Natural killer cell (primary cell): ENCODE measurements around the gene CAMTA1. TPM values are rescaled to one million over a fixed set of nuclear protein-coding genes. Genes with fewer than 3 reads are reported as not detected.

ENCODE experiments used
- ATAC-seq, 3 donors: fragments of 150-1000 bp in 2 of 3; fragments of 200-7000 bp in 1 of 3; cut with Tn5 transposase; 1 replicate in 1 of 3; 2 replicates in 2 of 3; pipeline ENCODE4 v1.10.0; 2021; ENCODE audit warnings: mild to moderate bottlenecking in 2 of 3, moderate library complexity in 2 of 3
- DNase-seq, 2 donors: peaks; one replicate each; pipeline versions ENCODE4 v3.0.0 to v3.0.0-alpha.2; 2013 to 2021; ENCODE audit warnings: mixed read lengths in 1 of 2
- H3K27ac ChIP-seq: one replicate; pipeline ENCODE4 v1.5.1; 2013; ENCODE audit warnings: mild to moderate bottlenecking, low read length
- H3K27me3 ChIP-seq: one replicate; pipeline ENCODE4 v1.6.1; 2013; ENCODE audit warnings: low read length; ENCODE audit not compliant: control insufficient read depth, insufficient read depth
- H3K36me3 ChIP-seq: one replicate; pipeline ENCODE4 v1.6.1; 2013; ENCODE audit warnings: low read length; ENCODE audit not compliant: control insufficient read depth, insufficient read depth
- H3K4me1 ChIP-seq: one replicate; pipeline ENCODE4 v1.6.1; 2013; ENCODE audit warnings: low read length; ENCODE audit not compliant: control insufficient read depth, insufficient read depth
- H3K4me3 ChIP-seq: one replicate; pipeline ENCODE4 v1.5.1; 2013; ENCODE audit warnings: low read length
- H3K9me3 ChIP-seq: one replicate; pipeline ENCODE4 v1.6.1; 2013; ENCODE audit warnings: low read length; ENCODE audit not compliant: control insufficient read depth, insufficient read depth
- H3K27ac Mint-ChIP-seq, 2 donors: one replicate each; pipeline ENCODE4 v1.8.0; 2022; ENCODE audit warnings: mild to moderate bottlenecking in 2 of 2, mixed read lengths in 2 of 2, moderate library complexity in 1 of 2
- H3K27me3 Mint-ChIP-seq, 2 donors: one replicate each; pipeline ENCODE4 v1.8.0; 2022; ENCODE audit warnings: low read depth in 2 of 2, mixed read lengths in 2 of 2
- H3K36me3 Mint-ChIP-seq: one replicate; pipeline ENCODE4 v1.8.0; 2022; ENCODE audit warnings: mixed read lengths
- H3K4me1 Mint-ChIP-seq, 2 donors: one replicate each; pipeline ENCODE4 v1.8.0; 2022; ENCODE audit warnings: mixed read lengths in 2 of 2
- H3K4me3 Mint-ChIP-seq: one replicate; pipeline ENCODE4 v1.8.0; 2022; ENCODE audit warnings: mild to moderate bottlenecking, moderate library complexity, mixed read lengths
- H3K9me3 Mint-ChIP-seq, 2 donors: one replicate each; pipeline ENCODE4 v1.8.0; 2022; ENCODE audit warnings: mixed read lengths in 2 of 2
- CTCF ChIP-seq: fragments of 200-600 bp; IDR thresholded peaks from one replicate; pipeline ENCODE4 v1.8.0; 2022; ENCODE audit warnings: antibody characterized with exemption
- WGBS: methylation state at CpG from one replicate; pipeline ENCODE4 v1.1.7; 2013; ENCODE audit warnings: missing lambda C conversion rate; ENCODE audit not compliant: insufficient coverage; 5-methylcytosine and 5-hydroxymethylcytosine counted together
- intact Hi-C: fragments of 100-400 bp; cut with micrococcal nuclease; formaldehyde crosslinking; loops from one replicate; pipeline ENCODE4 v1.14.2; 2022
- total RNA-seq, 4 donors: library from RNA; stranded (reverse); fragments of 120-200 nt in 1 of 4; gene quantifications; one replicate each; pipeline versions ENCODE4 v1.2.3 to v1.2.4, GENCODE V29; 2013 to 2022

CAMTA1 gene
- total RNA-seq, 3 donors from 2014 or later (not counting 1 experiment from before 2014, with no cell fraction given), result 40.6 to 53.3 (median 44.9) TPM

GRCh38 chr1:7591565-7591964, 806.3 kb downstream of the CAMTA1 start:
- DNase-seq, result no peak

GRCh38 chr1:7592120-7592798, 807.0 kb downstream of the CAMTA1 start:
- no peak for DNase-seq
- H3K27ac Mint-ChIP-seq, result no peak overlapping the region
- ATAC-seq, result no peak
- intact Hi-C loops, result no loop called here
- H3K4me1 Mint-ChIP-seq, result no peaks in the 10 kb centered on the region
- Histone ChIP-seq H3K9me3 (no peaks in the 10 kb centered on the region), H3K4me1 (no peaks in the 10 kb centered on the region), H3K27me3 (no peaks in the 10 kb centered on the region), H3K4me3 (no peak overlapping the region), H3K27ac (no peak overlapping the region), H3K36me3 (no peaks in the 10 kb centered on the region)
- H3K36me3 Mint-ChIP-seq, result no peaks in the 10 kb centered on the region
- TF ChIP-seq CTCF, result no peak
- peaks cover 0 to 9% of the 10 kb centered on the region in 2 donors for H3K27me3 Mint-ChIP-seq
- H3K9me3 Mint-ChIP-seq, result no peaks in the 10 kb centered on the region
- 88% methylated on average over 14 of the region's 14 CpGs for WGBS
- H3K4me3 Mint-ChIP-seq, result no peak overlapping the region

More at GRCh38 chr1:7591565-7591964, 806.3 kb downstream of the CAMTA1 start:
- intact Hi-C loops, result no loop called here
- no peaks in the 10 kb centered on the region for H3K9me3 ChIP-seq
- 90% methylated on average over 10 of the region's 10 CpGs for WGBS
- H3K4me3 ChIP-seq, result no peak overlapping the region
- no peak for ATAC-seq
- TF ChIP-seq CTCF, result no peak
- Mint-ChIP-seq H3K36me3 (no peaks in the 10 kb centered on the region), H3K4me1 (no peaks in the 10 kb centered on the region), H3K4me3 (no peak overlapping the region), H3K27ac (no peak overlapping the region), H3K27me3 (peaks cover 0 to 9% of the 10 kb centered on the region in 2 donors), H3K9me3 (no peaks in the 10 kb centered on the region)
- no peaks in the 10 kb centered on the region for H3K4me1 ChIP-seq
- H3K27me3 ChIP-seq, result no peaks in the 10 kb centered on the region
- H3K36me3 ChIP-seq, result no peaks in the 10 kb centered on the region
- H3K27ac ChIP-seq, result no peak overlapping the region

GRCh38 chr1:7594002-7594713, 808.9 kb downstream of the CAMTA1 start:
- intact Hi-C loops, result no loop called here
- Histone ChIP-seq H3K36me3 (no peaks in the 10 kb centered on the region), H3K9me3 (no peaks in the 10 kb centered on the region), H3K4me1 (no peaks in the 10 kb centered on the region), H3K27me3 (no peaks in the 10 kb centered on the region), H3K4me3 (no peak overlapping the region), H3K27ac (no peak overlapping the region)
- Mint-ChIP-seq H3K27me3 (peaks cover 0 to 9% of the 10 kb centered on the region in 2 donors), H3K4me3 (no peak overlapping the region), H3K9me3 (no peaks in the 10 kb centered on the region), H3K36me3 (no peaks in the 10 kb centered on the region), H3K27ac (no peak overlapping the region), H3K4me1 (no peaks in the 10 kb centered on the region)
- DNase-seq (no peak), ATAC-seq (no peak)
- WGBS, result 58% methylated on average over 5 of the region's 5 CpGs
- no peak for TF ChIP-seq CTCF
